ENCODE measurements around the gene SYTL3. TPM values are rescaled to one million over a fixed set of nuclear protein-coding genes. Genes with fewer than 3 reads are reported as not detected.
A peak's percentile ranks its signal among the peaks of the same experiment; 100 is the strongest.

Gene SYTL3
- total and polyA plus RNA-seq, 2 of the 8 experiments (the other 6 are each of a cell fraction or from before 2014, with no cell fraction given): 0.27 to 0.99 TPM

- no peak overlapping the region for H2AFZ ChIP-seq (ENCODE audit: low read length)
- H2BK120ac ChIP-seq (replicated peaks; ENCODE audit: low read depth, low read length): no peak overlapping the region
- no peak overlapping the region for H2BK5ac ChIP-seq (ENCODE audit: low read depth, low read length)
- H4K20me1 ChIP-seq (replicated peaks in 1 of 2; ENCODE audit: control insufficient read depth in 1 of 2, insufficient read depth in 2 of 2, low read length in 2 of 2): no peaks in the 10 kb centered on the region
- H3K27me3 ChIP-seq (replicated peaks in 1 of 4; ENCODE audit: control insufficient read depth in 3 of 4, extremely low read depth in 1 of 4, insufficient read depth in 3 of 4, low read length in 3 of 4): no peaks in the 10 kb centered on the region
- H2BK15ac ChIP-seq (ENCODE audit: low read length): no peak overlapping the region
- H2BK20ac ChIP-seq (ENCODE audit: low read length): no peak overlapping the region
- H2AK5ac ChIP-seq (ENCODE audit: low read depth, low read length): no peak overlapping the region
- H3K4me3 ChIP-seq (ENCODE audit: extremely low read depth in 1 of 4, insufficient read depth in 2 of 4, low read depth in 3 of 4, low read length in 4 of 4): no peak overlapping the region
- H4K5ac ChIP-seq (ENCODE audit: insufficient read length, low read depth, low read length): no peak overlapping the region
- no peak overlapping the region for H3K23ac ChIP-seq (ENCODE audit: insufficient read length)
- POLR2A ChIA-PET (ENCODE audit: partially characterized antibody): interaction anchor here (1.7 kb wide), 1 partner anchor 13 kb away, joined by 3 read pairs; no protein-coding TSS in a partner anchor
- no peak overlapping the region for H3K27ac ChIP-seq (ENCODE audit: low read depth, low read length)
- no peak overlapping the region for H3K4me2 ChIP-seq (ENCODE audit: insufficient read depth in 1 of 2, low read depth in 2 of 2, low read length in 2 of 2)
- no peak overlapping the region for H4K91ac ChIP-seq (replicated peaks; ENCODE audit: insufficient read length, low read length)
- no peaks in the 10 kb centered on the region for H3K23me2 ChIP-seq (ENCODE audit: low read depth, low read length)
- no peaks in the 10 kb centered on the region for H3K79me1 ChIP-seq (ENCODE audit: low read depth, low read length)
- FAIRE-seq (no peak), DNase-seq (ENCODE audit: low read depth in 1 of 2, low spot score in 2 of 2) (no peak)
- no peaks in the 10 kb centered on the region for H3K36me3 ChIP-seq (ENCODE audit: control insufficient read depth in 2 of 4, insufficient read depth in 4 of 4, low read length in 3 of 4)
- no peak overlapping the region for H3K4ac ChIP-seq (replicated peaks; ENCODE audit: insufficient read length, low read depth, low read length)
- 91% methylated on average over 10 of the region's 10 CpGs; no CpG with 5 or more reads in 1 of the 2 experiments for WGBS, 2 experiments (ENCODE audit: extremely low coverage in 1 of 2, insufficient coverage in 1 of 2, insufficient read length in 1 of 2, insufficient replicate concordance in 2 of 2, low coverage in 1 of 2, low lambda C conversion rate in 2 of 2, missing lambda C conversion rate in 1 of 2)
- no peak overlapping the region for H3K9ac ChIP-seq (replicated peaks in 1 of 4; ENCODE audit: extremely low read depth in 1 of 4, low read depth in 3 of 4, low read length in 3 of 4)
- H3K56ac ChIP-seq (replicated peaks; ENCODE audit: insufficient read length, low read depth, low read length): no peak overlapping the region
- no peak overlapping the region for H2BK12ac ChIP-seq (ENCODE audit: low read depth, low read length)
- CTCF ChIA-PET (ENCODE audit: partially characterized antibody): interaction anchor here (3.7 kb wide), 1 partner anchor 36 kb away, joined by 20 read pairs; no protein-coding TSS in a partner anchor
- H3K14ac ChIP-seq (ENCODE audit: insufficient read length): no peak overlapping the region
- H3K18ac ChIP-seq (ENCODE audit: extremely low read depth, low read length): no peak overlapping the region
- no peak for TF ChIP-seq SRF (IDR thresholded peaks at IDR 0.05; ENCODE audit: low read depth, low read length)
- TF ChIP-seq CTBP2 (IDR thresholded peaks at IDR 0.05; ENCODE audit: borderline replicate concordance, insufficient read depth, insufficient read length, low read length): no peak
- TF ChIP-seq TEAD4 (IDR thresholded peaks at IDR 0.05; ENCODE audit: low read depth, low read length): no peak
- peak; percentile 21; the same call in 1 of the 2 replicates for TF ChIP-seq CEBPB (IDR thresholded peaks at IDR 0.05; ENCODE audit: low read depth, low read length)
- TF ChIP-seq RXRA (IDR thresholded peaks at IDR 0.05; ENCODE audit: insufficient read depth, low read depth, low read length): no peak
- TF ChIP-seq NANOG (IDR thresholded peaks at IDR 0.05; ENCODE audit: insufficient read depth, low read depth, low read length, poor library complexity, severe bottlenecking): no peak
- TF ChIP-seq CBX8 (IDR thresholded peaks at IDR 0.05; ENCODE audit: borderline replicate concordance, low read depth, low read length): no peak
- TF ChIP-seq POLR2A (IDR thresholded peaks at IDR 0.05; ENCODE audit: control extremely low read depth in 1 of 2, low read depth in 2 of 2, low read length in 2 of 2): no peak
- TF ChIP-seq GTF2F1 (IDR thresholded peaks at IDR 0.05; ENCODE audit: borderline replicate concordance, low read depth, low read length): no peak
- H3K79me2 ChIP-seq (ENCODE audit: control insufficient read depth in 1 of 2, insufficient read depth in 2 of 2, low read length in 2 of 2): no peaks in the 10 kb centered on the region
- H4K8ac ChIP-seq (ENCODE audit: extremely low read depth, insufficient read depth, low read length): no peak overlapping the region
- H3K4me1 ChIP-seq (replicated peaks in 1 of 4; ENCODE audit: control insufficient read depth in 3 of 4, insufficient read depth in 4 of 4, low read length in 3 of 4): no peaks in the 10 kb centered on the region
- no peaks in the 10 kb centered on the region for H3K9me3 ChIP-seq (ENCODE audit: insufficient read depth in 2 of 2, low read depth in 1 of 2, low read length in 1 of 2)
These were observed 5.2 kb downstream of the SYTL3 start for GRCh38 chr6:158654960-158655489.
